DOHH2 (cell line): ENCODE measurements around the gene CPM.

Experiments
- H3F3A ChIP-seq: fragments of 200-600 bp; sonication (generic), shearing (Covaris generic); 2 replicates; pipeline ENCODE4 v1.6.0; 2016; ENCODE audit warnings: antibody characterized with exemption, mild to moderate bottlenecking; ENCODE audit not compliant: control insufficient read depth, insufficient read depth
- H3K27ac ChIP-seq: fragments of 200-600 bp; sonication (generic); 2 replicates; pipeline ENCODE4 v1.5.1; 2014; ENCODE audit warnings: low read depth, mild to moderate bottlenecking, low read length, moderate library complexity
- H3K27me3 ChIP-seq: fragments of 200-600 bp; sonication (generic); 2 replicates; pipeline ENCODE4 v1.6.1; 2014; ENCODE audit warnings: mild to moderate bottlenecking, low read length, mixed read lengths; ENCODE audit not compliant: control insufficient read depth
- H3K36me3 ChIP-seq: fragments of 200-600 bp; sonication (generic); 2 replicates; pipeline ENCODE4 v1.6.1; 2014; ENCODE audit warnings: mild to moderate bottlenecking, low read length, moderate library complexity, mixed read lengths; ENCODE audit not compliant: control insufficient read depth
- H3K4me1 ChIP-seq: fragments of 200-600 bp; sonication (generic); 2 replicates; pipeline ENCODE4 v1.6.1; 2014; ENCODE audit warnings: mild to moderate bottlenecking, low read length, mixed read lengths; ENCODE audit not compliant: control insufficient read depth
- H3K4me2 ChIP-seq: fragments of 200-600 bp; sonication (generic); 2 replicates; pipeline ENCODE4 v1.6.0; 2014; ENCODE audit warnings: mild to moderate bottlenecking, low read length, moderate library complexity
- H3K4me3 ChIP-seq: fragments of 200-600 bp; sonication (generic); 2 replicates; pipeline ENCODE4 v1.5.1; 2014; ENCODE audit warnings: mild to moderate bottlenecking, low read length, mixed read lengths
- H3K79me2 ChIP-seq: fragments of 200-600 bp; sonication (generic); 2 replicates; pipeline ENCODE4 v1.6.1; 2014; ENCODE audit warnings: mild to moderate bottlenecking, low read length, mixed read lengths; ENCODE audit not compliant: control insufficient read depth
- H3K9me2 ChIP-seq: fragments of 200-600 bp; sonication (generic); replicated peaks from 2 replicates; pipeline ENCODE4 v1.6.1; 2014; ENCODE audit warnings: mild to moderate bottlenecking, low read length, mixed read lengths; ENCODE audit not compliant: control insufficient read depth
- H3K9me3 ChIP-seq: fragments of 200-600 bp; sonication (generic); 2 replicates; pipeline ENCODE4 v1.6.1; 2014; ENCODE audit warnings: antibody characterized with exemption, low read length, mixed read lengths; ENCODE audit not compliant: control insufficient read depth, insufficient read depth
- H4K20me1 ChIP-seq: fragments of 200-600 bp; sonication (generic); 2 replicates; pipeline ENCODE4 v1.6.0; 2014; ENCODE audit warnings: low read depth, mild to moderate bottlenecking, antibody characterized with exemption, low read length, moderate library complexity; ENCODE audit not compliant: control insufficient read depth, insufficient read depth
- EZH2phosphoT487 ChIP-seq: fragments of 200-600 bp; sonication (generic); IDR thresholded peaks from 2 replicates; pipeline ENCODE4 v1.6.1; 2017; ENCODE audit warnings: borderline replicate concordance, mild to moderate bottlenecking, antibody characterized with exemption, low read length, moderate library complexity, mixed read lengths
- TF ChIP-seq, protein P1 (sequence below): fragments of 200-600 bp; sonication (generic); IDR thresholded peaks from one replicate; pipeline ENCODE4 v1.5.1; 2014; ENCODE audit warnings: antibody characterized with exemption, mild to moderate bottlenecking, low read depth, low read length; ENCODE audit not compliant: poor library complexity, severe bottlenecking

The CPM gene

DNA sequence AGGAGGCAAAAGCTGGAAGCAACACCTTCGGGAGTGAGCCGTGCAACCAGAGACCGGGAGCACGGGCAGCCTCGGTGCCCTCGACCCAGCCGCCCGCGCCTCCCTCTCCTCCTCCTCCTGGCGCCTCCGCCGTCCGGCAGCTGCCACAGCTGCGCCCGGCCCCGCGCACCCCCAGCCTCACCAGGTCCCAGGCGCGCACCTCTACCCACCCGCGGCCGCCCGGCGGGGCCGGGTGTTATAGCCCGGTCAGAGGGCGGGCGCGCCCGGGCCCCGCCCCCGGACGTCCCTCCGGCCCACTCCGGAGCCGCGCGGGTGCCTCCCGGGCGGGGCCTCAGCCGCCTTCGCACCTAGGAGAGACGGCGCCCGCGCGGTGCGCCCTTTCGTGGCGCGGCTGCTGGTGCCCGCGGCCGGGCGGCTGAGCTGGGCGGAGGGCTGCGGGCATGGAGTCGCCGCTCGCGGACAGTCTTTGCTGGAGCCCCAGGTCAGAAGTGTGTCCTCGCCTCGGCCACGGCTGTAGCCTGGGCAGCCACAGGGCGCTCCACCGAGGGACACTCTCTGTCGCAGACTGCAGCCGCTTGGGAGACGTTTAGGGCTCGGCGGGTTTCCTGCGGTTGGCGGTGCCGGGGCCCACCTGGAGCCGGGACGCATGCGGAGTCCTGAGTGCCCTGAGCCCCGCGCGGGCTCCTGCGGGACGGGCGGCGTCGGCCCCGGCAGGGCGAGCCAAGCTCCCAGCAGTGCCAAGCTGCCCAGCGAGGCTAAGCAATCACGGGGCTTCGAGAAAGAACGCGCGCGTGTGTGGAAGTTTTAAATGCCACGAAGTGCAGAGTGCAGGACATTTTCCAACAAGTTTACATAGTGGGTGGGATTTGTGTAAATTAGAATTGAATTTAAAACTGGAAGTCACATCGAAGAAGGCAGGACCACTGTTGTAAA is at the start of gene CPM:
Gene CPM (minus strand): TSS at position 211 of the 933 bp plus-strand sequence. CDS start 334 bp downstream, outside the sequence.
- peak within 1 kb of the TSS; percentile 67 for H3K4me2 ChIP-seq
- peaks cover 51% of the 10 kb centered on the region for H3K4me1 ChIP-seq
- peak within 1 kb of the TSS; percentile 91 for H3K27ac ChIP-seq
- H3K27me3 ChIP-seq: no peaks in the 10 kb centered on the region
- no peaks in the 10 kb centered on the region for H4K20me1 ChIP-seq
- H3K4me3 ChIP-seq: peak within 1 kb of the TSS; percentile 78
- H3K9me2 ChIP-seq: no peaks in the 10 kb centered on the region
- peaks cover 10% of the 10 kb centered on the region for H3K9me3 ChIP-seq
- H3K36me3 ChIP-seq: peaks cover 27% of the 10 kb centered on the region
- no peak for TF ChIP-seq EZH2phosphoT487
- TF ChIP-seq, protein P1, sequence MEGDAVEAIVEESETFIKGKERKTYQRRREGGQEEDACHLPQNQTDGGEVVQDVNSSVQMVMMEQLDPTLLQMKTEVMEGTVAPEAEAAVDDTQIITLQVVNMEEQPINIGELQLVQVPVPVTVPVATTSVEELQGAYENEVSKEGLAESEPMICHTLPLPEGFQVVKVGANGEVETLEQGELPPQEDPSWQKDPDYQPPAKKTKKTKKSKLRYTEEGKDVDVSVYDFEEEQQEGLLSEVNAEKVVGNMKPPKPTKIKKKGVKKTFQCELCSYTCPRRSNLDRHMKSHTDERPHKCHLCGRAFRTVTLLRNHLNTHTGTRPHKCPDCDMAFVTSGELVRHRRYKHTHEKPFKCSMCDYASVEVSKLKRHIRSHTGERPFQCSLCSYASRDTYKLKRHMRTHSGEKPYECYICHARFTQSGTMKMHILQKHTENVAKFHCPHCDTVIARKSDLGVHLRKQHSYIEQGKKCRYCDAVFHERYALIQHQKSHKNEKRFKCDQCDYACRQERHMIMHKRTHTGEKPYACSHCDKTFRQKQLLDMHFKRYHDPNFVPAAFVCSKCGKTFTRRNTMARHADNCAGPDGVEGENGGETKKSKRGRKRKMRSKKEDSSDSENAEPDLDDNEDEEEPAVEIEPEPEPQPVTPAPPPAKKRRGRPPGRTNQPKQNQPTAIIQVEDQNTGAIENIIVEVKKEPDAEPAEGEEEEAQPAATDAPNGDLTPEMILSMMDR: no peak
- H3F3A ChIP-seq: peaks cover 20% of the 10 kb centered on the region
- peaks cover 36% of the 10 kb centered on the region for H3K79me2 ChIP-seq

DNA sequence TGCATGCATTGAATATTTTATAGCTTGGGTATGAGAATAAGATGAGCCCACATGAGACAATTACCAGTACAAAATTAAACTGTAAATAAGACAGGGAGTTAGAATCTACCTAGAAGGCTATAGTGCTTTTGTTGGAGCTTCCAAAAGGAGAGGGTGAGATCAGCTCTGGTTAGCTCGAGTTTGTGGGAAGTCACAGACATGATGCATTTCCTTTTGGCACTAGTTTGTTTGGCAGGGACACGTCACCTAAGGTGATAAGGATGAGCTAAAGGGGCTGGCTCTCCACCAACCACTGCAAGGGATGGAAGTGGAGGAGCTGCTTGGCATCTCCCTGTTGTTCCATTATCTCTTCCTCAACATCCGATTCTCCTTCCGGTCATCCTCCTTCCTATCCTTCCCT is 48.5 kb upstream of the CPM start:
- H3K9me3 ChIP-seq: peaks cover 21% of the 10 kb centered on the region
- H3K27me3 ChIP-seq: no peaks in the 10 kb centered on the region

DNA sequence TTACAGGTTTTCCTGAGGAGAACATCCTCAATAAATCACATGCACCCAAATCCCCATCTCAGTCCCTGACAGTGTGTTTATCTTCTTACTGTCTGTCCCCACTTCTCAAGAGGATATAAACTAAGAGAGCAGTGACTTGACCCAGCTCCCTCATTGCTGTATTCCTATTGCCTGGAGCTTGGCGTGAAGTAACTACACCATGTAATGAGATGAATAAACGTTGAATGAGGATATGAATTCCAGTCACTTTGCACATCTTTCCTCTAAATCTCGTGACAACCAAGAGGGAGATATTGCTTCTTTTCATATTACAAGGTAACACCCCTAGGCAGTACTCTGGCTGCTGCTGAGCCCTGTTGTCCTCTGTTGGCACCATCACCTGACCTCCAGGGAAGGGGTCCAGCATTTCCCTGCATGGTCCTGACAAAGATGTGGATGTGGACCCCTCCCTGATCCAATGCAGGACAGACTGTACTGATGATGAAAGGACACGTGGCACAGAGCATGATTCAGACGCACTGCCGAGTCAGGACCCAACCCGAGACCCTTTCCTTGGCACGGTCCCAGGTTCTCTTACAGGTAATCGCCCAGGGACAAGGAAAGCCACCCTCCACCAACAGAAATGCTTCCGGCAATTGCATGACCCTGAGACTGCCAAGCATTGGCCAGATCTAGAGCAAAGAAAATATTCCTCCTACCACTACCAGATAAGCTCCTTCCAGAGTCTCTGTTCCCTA is 47.7 kb upstream of the CPM start:
- no peaks in the 10 kb centered on the region for H3K36me3 ChIP-seq
- H3K4me1 ChIP-seq: peaks cover 11% of the 10 kb centered on the region
- no peak overlapping the region for H3K27ac ChIP-seq
- no peaks in the 10 kb centered on the region for H3K79me2 ChIP-seq
- H3K9me3 ChIP-seq: peaks cover 21% of the 10 kb centered on the region
- TF ChIP-seq, protein P1: no peak
- no peak for TF ChIP-seq EZH2phosphoT487
- H3F3A ChIP-seq: peaks cover 7% of the 10 kb centered on the region; the same call in 1 of the 2 replicates
- no peak overlapping the region for H3K4me2 ChIP-seq
- H3K9me2 ChIP-seq: no peaks in the 10 kb centered on the region
- no peaks in the 10 kb centered on the region for H4K20me1 ChIP-seq
- H3K27me3 ChIP-seq: no peaks in the 10 kb centered on the region
- H3K4me3 ChIP-seq: no peak overlapping the region

More for the DNA sequence above, 48.5 kb upstream of the CPM start:
- Histone ChIP-seq H3K9me2 (no peaks in the 10 kb centered on the region), H3K79me2 (no peaks in the 10 kb centered on the region), H3K27ac (no peak overlapping the region), H3K4me3 (no peak overlapping the region), H3K4me2 (no peak overlapping the region), H3K36me3 (no peaks in the 10 kb centered on the region), H3K4me1 (peaks cover 11% of the 10 kb centered on the region), H3F3A (peaks cover 7% of the 10 kb centered on the region; the same call in 1 of the 2 replicates), H4K20me1 (no peaks in the 10 kb centered on the region)
- TF ChIP-seq, protein P1: no peak
- TF ChIP-seq EZH2phosphoT487: no peak
